NB4 (cell line): ENCODE results near the gene PRAF2.

Source experiments
- POLR2A ChIP-seq: IDR thresholded peaks from 2 replicates; pipeline ENCODE4 v1.6.1; 2011; ENCODE audit warnings: mild to moderate bottlenecking; ENCODE audit not compliant: insufficient read length; ENCODE audit errors: extremely low read depth
- TF ChIP-seq, protein P1 (sequence below): IDR thresholded peaks from 2 replicates; pipeline ENCODE4 v1.6.1; 2011; ENCODE audit warnings: low read depth, low read length
- TF ChIP-seq, protein P2 (sequence below): IDR thresholded peaks from one replicate; pipeline ENCODE4 v1.5.1; 2012; ENCODE audit warnings: low read depth, low read length

DNA sequence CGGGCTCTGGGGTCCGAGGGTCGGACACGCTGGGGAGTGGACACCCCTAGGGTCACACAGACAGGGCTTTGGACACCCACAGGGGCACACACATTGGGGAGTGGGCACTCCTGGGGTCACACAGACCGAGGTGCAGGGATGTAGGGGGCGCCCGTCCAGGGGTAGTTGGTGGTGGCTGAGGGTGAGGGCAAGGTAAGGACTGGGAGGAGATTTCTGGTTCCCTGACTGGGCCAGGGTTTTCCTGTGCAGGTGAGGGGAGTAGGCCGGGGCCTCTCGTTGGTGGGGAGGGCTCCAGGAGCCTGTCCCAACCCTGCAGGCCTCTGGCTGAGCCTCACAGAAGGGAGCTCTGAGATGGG, 27.8 kb upstream of the PRAF2 start:
- TF ChIP-seq, protein P1, sequence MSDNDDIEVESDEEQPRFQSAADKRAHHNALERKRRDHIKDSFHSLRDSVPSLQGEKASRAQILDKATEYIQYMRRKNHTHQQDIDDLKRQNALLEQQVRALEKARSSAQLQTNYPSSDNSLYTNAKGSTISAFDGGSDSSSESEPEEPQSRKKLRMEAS = no peak
- TF ChIP-seq POLR2A = no peak
- TF ChIP-seq, protein P2, sequence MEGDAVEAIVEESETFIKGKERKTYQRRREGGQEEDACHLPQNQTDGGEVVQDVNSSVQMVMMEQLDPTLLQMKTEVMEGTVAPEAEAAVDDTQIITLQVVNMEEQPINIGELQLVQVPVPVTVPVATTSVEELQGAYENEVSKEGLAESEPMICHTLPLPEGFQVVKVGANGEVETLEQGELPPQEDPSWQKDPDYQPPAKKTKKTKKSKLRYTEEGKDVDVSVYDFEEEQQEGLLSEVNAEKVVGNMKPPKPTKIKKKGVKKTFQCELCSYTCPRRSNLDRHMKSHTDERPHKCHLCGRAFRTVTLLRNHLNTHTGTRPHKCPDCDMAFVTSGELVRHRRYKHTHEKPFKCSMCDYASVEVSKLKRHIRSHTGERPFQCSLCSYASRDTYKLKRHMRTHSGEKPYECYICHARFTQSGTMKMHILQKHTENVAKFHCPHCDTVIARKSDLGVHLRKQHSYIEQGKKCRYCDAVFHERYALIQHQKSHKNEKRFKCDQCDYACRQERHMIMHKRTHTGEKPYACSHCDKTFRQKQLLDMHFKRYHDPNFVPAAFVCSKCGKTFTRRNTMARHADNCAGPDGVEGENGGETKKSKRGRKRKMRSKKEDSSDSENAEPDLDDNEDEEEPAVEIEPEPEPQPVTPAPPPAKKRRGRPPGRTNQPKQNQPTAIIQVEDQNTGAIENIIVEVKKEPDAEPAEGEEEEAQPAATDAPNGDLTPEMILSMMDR = no peak
